ACC112 (cell line): ENCODE results near the gene SHB.
A peak's percentile ranks its signal among the peaks of the same experiment; 100 is the strongest.

Source experiments
- H2AFZ ChIP-seq: fragments of 200-600 bp; sonication (generic); one replicate; pipeline ENCODE4 v1.6.0; 2017; ENCODE audit warnings: antibody characterized with exemption, low read length; ENCODE audit not compliant: unreplicated experiment
- H3K27ac ChIP-seq: fragments of 200-600 bp; sonication (generic); 2 replicates; pipeline ENCODE4 v1.5.1; 2014; ENCODE audit warnings: low read depth, mild to moderate bottlenecking, antibody characterized with exemption, low read length, moderate library complexity
- H3K27me3 ChIP-seq: fragments of 200-600 bp; sonication (generic); 2 replicates; pipeline ENCODE4 v1.6.1; 2014; ENCODE audit warnings: mild to moderate bottlenecking, antibody characterized with exemption, low read length, moderate library complexity, mixed read lengths; ENCODE audit not compliant: insufficient read depth
- H3K36me3 ChIP-seq: fragments of 200-600 bp; sonication (generic); 2 replicates; pipeline ENCODE4 v1.6.1; 2016; ENCODE audit warnings: mild to moderate bottlenecking, antibody characterized with exemption, low read length, moderate library complexity, mixed read lengths; ENCODE audit not compliant: insufficient read depth
- H3K4me1 ChIP-seq: fragments of 200-600 bp; sonication (generic); one replicate; pipeline ENCODE4 v1.6.1; 2016; ENCODE audit warnings: low read length, mixed read lengths; ENCODE audit not compliant: insufficient read depth, unreplicated experiment, control insufficient read depth
- H3K4me3 ChIP-seq: fragments of 200-600 bp; sonication (generic); 2 replicates; pipeline ENCODE4 v1.5.1; 2014; ENCODE audit warnings: mild to moderate bottlenecking, low read depth, low read length
- H3K79me2 ChIP-seq: fragments of 200-600 bp; sonication (generic); one replicate; pipeline ENCODE4 v1.6.0; 2016; ENCODE audit warnings: low read length; ENCODE audit not compliant: control insufficient read depth, unreplicated experiment, insufficient read depth

The SHB gene

DNA sequence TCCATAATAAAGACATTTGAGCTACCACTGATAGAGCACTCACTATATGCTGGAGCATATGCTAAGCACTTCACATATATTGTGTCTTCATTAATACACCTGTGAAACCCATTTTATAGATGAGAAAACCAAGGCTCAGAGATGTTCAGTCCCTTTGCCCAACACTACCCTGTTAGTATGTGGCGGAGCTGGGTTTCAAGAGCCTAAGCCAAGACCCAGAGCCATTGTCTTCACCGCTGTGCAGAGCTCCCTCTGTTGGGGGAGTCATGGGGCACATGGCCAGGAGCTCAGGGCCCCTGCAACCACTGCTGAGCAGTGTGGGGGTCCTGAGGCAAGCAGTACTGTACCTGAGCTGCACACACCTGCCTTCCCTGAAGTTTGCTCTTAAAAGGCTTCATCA, 127.8 kb downstream of the SHB start:
- no peaks in the 10 kb centered on the region for H3K36me3 ChIP-seq
- H3K4me1 ChIP-seq = peaks cover 83% of the 10 kb centered on the region
- no peak overlapping the region for H3K4me3 ChIP-seq
- no peaks in the 10 kb centered on the region for H3K79me2 ChIP-seq
- H3K27ac ChIP-seq = no peak overlapping the region
- H3K27me3 ChIP-seq = no peaks in the 10 kb centered on the region
- H2AFZ ChIP-seq = no peak overlapping the region

DNA sequence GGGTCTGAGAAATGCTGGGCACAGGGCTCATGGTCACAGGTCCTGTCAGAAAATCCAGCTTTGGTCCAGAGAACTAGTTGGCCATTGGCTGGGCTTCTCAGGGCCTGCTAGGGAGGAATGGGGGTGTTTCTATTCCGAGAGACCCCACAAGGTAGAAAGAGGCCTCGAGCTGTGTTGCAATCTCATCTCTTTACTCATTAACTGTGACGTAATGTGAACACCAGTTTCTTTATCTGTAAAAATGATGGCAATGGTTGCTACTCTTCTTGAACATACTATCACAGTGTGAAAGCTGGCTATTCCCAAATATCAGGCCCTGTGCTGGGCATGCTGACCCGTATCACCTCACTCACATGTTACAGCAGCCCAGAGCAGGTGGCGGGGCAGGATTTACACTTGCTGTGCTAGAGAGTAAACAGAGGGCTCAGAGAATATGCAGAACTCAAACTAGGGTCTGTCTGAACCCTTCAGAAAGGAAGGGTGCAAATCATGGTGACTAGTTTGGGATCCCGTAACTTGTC, 129.4 kb downstream of the SHB start:
- peak overlapping the region; percentile 61 for H3K27ac ChIP-seq
- H3K27me3 ChIP-seq = no peaks in the 10 kb centered on the region
- peaks cover 70% of the 10 kb centered on the region for H3K4me1 ChIP-seq
- H3K79me2 ChIP-seq = no peaks in the 10 kb centered on the region
- no peaks in the 10 kb centered on the region for H3K36me3 ChIP-seq
- H2AFZ ChIP-seq = no peak overlapping the region
- H3K4me3 ChIP-seq = no peak overlapping the region

DNA sequence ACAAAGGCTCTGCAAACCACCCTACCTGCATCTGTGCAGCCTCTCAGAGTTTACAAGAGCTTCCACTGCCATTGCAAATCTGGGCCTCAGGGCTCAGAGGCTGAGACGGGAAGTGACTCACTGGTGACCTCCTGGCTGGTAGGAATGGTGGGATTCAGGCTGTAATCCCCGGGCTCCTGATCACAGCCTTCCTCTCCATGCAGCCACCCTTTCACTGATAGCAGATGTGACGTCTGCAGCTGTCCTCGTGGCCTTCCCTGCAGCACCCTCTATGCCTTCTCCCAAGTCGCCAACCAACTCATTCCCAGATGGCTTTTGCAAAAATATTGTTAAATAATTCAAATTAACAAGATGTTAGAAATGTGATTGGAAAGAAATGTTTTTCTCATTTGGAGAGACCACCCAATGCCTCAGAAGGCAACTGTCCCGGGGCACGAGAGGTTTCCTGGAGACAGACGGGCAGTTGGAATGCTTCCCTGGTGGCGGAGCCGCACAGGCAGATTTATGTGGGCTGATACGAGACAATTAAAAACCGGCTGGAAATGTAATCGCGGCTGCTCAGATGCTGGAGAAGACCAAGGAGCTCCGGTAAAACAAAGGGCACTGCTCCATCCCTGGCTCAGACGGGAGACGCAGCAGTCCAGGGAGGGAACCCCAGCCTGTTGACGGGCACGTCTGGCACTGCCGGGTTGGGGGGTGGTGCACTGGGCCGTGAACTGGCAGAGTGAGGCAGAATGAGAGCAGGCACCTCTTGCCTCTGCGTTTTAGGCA, 130.7 kb downstream of the SHB start:
- no peak overlapping the region for H3K4me3 ChIP-seq
- no peaks in the 10 kb centered on the region for H3K79me2 ChIP-seq
- no peaks in the 10 kb centered on the region for H3K27me3 ChIP-seq
- peak overlapping the region; percentile 61 for H3K27ac ChIP-seq
- H3K4me1 ChIP-seq = peaks cover 57% of the 10 kb centered on the region
- no peak overlapping the region for H2AFZ ChIP-seq
- H3K36me3 ChIP-seq = no peaks in the 10 kb centered on the region

DNA sequence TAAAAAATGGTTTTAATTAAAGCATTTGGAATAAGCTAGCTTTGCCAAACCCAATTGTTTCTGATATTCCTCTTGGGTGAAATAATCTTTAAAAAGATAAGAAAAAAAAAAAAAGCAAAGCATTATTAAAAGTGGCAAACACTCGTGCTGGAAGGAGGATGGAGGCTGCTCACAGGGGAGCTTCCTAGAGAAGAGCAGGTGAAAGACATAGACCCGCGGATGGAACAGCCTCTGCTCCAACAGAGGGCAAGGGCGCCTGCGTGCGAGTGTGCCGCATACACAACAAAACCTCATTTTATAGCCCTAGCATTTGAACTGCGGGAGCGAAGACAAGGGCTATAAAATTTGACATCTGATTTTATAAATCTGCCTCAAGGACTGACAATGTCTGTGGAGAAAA, 131.7 kb downstream of the SHB start:
- Histone ChIP-seq H3K36me3 (no peaks in the 10 kb centered on the region), H3K4me1 (peaks cover 47% of the 10 kb centered on the region), H3K4me3 (no peak overlapping the region), H3K27me3 (no peaks in the 10 kb centered on the region), H2AFZ (no peak overlapping the region), H3K79me2 (no peaks in the 10 kb centered on the region), H3K27ac (peak overlapping the region; percentile 61)

DNA sequence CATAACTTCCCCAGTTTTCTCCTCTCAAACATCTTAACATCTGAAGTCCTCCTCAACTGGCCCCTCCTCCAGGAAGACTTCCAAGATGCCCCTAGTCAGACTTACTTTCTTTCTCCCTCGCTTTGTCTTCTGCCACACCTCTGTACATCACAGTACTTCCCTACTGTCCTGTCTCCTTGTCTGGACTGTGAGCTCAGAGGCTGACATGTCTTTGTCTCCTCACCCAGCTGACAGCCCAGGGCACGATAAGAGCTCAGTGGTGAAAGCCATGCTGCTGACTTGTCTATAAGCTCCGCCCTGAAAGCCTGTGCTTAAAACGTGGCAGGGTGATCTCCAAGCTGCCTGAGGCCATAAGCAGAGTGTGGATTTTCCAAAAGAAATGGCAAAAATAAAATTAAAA, 132.1 kb downstream of the SHB start:
- H3K4me1 ChIP-seq = peaks cover 43% of the 10 kb centered on the region
- H3K27me3 ChIP-seq = no peaks in the 10 kb centered on the region
- H3K36me3 ChIP-seq = no peaks in the 10 kb centered on the region
- H3K27ac ChIP-seq = peak overlapping the region; percentile 61
- no peaks in the 10 kb centered on the region for H3K79me2 ChIP-seq
- no peak overlapping the region for H3K4me3 ChIP-seq
- H2AFZ ChIP-seq = no peak overlapping the region

DNA sequence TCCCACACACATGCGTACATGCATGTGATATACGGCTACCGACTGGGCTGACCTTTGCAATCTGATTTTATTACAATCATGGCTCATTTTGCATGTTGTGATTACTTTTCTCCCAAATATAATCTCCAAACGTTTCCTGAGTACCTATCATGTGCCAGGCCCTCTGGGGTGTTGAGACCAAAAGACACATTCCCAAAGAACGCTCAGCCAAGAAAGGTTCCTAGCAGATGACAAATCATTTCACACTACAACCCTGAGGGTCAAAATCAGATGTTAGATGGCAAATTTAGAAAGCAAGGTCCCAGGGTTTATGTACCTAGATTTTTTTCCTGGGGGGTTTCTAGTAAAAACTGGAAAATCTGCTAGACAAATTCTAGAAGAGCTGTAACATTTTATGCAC, 132.7 kb downstream of the SHB start:
- Histone ChIP-seq H3K4me3 (no peak overlapping the region), H2AFZ (no peak overlapping the region), H3K36me3 (peaks cover 3% of the 10 kb centered on the region; the same call in 1 of the 2 replicates), H3K79me2 (no peaks in the 10 kb centered on the region), H3K27ac (peak overlapping the region; percentile 61; the same call in 1 of the 2 replicates), H3K4me1 (peaks cover 42% of the 10 kb centered on the region), H3K27me3 (no peaks in the 10 kb centered on the region)

DNA sequence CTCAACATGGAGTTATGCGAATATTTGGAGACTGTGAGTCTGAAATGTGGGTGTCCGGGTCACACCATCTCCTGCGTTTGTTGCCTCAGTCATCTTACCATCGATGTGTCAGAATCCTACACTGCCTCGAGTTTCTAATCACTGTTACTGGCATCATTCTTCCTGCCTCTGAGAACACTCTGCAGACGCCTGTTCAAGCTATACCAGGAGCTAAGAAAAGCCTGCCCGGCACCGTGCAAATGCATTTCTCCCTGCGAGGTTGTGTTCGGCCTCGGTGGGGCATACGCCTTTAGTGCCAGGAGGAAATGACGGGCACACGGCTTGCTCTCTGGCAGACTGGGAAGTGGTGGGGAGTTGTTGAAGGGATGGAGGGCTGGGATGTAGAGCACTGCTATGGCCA, 133.9 kb downstream of the SHB start:
- H2AFZ ChIP-seq = no peak overlapping the region
- H3K4me1 ChIP-seq = peaks cover 43% of the 10 kb centered on the region
- H3K27ac ChIP-seq = no peak overlapping the region
- peaks cover 9% of the 10 kb centered on the region; the same call in 1 of the 2 replicates for H3K36me3 ChIP-seq
- no peaks in the 10 kb centered on the region for H3K79me2 ChIP-seq
- H3K27me3 ChIP-seq = no peaks in the 10 kb centered on the region
- no peak overlapping the region for H3K4me3 ChIP-seq

DNA sequence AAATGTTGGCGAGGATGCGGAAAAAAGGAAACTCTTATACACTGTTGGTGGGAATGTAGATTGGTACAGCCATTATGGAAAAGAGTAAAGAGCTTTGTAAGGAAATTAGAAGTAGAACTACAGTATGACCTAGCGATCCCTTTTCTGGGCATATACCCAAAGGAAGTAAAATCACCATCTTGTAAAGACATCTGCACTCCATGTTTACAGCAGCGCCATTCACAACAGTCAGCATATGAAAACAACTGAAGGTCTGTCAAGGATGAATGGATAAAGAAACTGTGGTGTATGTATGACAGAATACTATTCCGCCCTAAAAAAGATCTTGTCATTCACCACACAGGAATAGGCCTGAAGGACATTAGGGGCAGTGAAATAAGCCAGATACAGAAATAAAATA, 137.4 kb downstream of the SHB start:
- Histone ChIP-seq H3K79me2 (peaks cover 9% of the 10 kb centered on the region), H3K4me3 (no peak overlapping the region), H3K27me3 (no peaks in the 10 kb centered on the region), H3K4me1 (peaks cover 25% of the 10 kb centered on the region), H3K36me3 (peaks cover 9% of the 10 kb centered on the region; the same call in 1 of the 2 replicates), H2AFZ (no peak overlapping the region), H3K27ac (no peak overlapping the region)

DNA sequence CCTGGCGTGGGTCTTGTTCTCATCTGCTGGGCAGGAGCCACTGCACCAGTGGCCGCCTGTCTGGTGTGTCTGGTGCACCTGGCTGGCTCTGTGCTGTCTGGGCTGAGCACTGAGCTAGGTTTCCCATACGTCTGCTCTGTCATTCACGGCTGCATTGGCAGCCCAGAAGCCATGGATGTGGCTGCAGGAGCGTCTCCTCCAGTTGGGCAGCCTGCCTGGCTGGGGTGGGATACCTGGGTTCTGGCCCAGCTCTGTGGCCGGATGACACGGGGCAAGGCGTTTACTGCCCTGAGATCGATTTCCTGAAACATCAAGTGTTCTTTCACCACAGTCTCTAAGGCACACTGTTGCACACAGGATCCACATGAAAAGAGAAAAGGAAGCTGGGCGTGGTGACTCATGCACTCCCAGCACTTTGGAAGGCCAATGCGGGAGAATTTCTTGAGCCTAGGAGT, 139.6 kb downstream of the SHB start:
- Histone ChIP-seq H3K27me3 (no peaks in the 10 kb centered on the region), H3K4me1 (peaks cover 31% of the 10 kb centered on the region), H3K36me3 (peaks cover 9% of the 10 kb centered on the region; the same call in 1 of the 2 replicates), H3K27ac (peak overlapping the region; percentile 47; the same call in 1 of the 2 replicates), H2AFZ (no peak overlapping the region), H3K4me3 (no peak overlapping the region), H3K79me2 (peaks cover 14% of the 10 kb centered on the region)

DNA sequence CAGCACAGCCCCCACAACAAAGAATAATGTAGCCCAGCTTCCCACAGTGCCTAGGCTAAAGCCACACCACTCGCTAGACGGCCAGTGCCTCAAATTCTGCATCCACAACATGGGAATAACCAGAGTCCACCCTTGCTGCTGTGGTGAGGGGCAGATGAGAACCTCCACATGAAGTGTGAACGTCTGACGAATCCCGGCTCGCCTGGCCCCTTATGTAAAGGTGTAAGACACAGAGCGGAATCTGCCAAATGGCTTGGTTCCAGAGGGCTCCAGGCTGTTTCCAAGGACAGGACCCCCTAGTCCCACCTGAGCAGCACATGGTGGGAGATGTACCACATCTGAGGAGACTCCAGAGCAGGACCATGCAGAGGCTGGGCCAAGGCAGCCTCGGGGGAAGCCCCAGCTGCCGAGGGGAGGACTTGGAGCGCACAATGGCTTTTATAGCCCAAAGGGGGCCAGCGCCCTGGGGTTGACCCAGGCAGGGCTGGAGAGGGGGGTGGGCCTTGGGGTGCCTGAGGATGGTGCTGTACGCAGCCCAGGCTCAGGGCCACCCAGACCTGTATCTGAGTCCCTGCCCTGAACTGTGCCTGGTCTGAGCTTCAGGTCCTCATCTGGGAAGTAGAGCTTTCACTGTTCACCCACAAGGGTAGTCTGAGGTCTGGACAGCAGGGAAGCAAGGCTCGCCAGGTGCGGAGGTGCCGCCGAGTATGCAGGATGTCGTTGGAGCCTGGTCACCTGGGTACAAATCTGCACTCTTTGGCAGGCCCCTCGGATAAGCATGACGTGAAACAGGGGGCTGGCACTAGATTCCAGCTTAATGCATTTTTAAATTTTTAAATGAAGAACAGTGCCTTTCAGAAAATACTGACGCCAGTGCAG, 140.2 kb downstream of the SHB start:
- Histone ChIP-seq H3K27ac (no peak overlapping the region; the same call in 1 of the 2 replicates), H3K4me3 (no peak overlapping the region), H3K4me1 (peaks cover 31% of the 10 kb centered on the region), H3K27me3 (no peaks in the 10 kb centered on the region), H3K36me3 (peaks cover 9% of the 10 kb centered on the region; the same call in 1 of the 2 replicates), H2AFZ (no peak overlapping the region), H3K79me2 (peaks cover 14% of the 10 kb centered on the region)
